HG03066 (cell line): ENCODE results near the gene PI3.
"Not testable (repeated sequence)": the region's sequence is repeated elsewhere in the genome, so short reads cannot be mapped to it uniquely, and the experiment has no call there.

ENCODE experiments used
- ATAC-seq: cut with Tn5 transposase; IDR thresholded peaks from one replicate; pipeline ENCODE4 v1.9.1; 2021; ENCODE audit warnings: low read depth; ENCODE audit not compliant: unreplicated experiment

The PI3 gene

GRCh38 chr20:45174434-45175364 is at the start of gene PI3:
TSS of gene PI3 (plus strand) at chr20:45174902. CDS start at chr20:45174923, 21 bp downstream.
- no peak for ATAC-seq

- ATAC-seq, result no peak
Observed at GRCh38 chr20:45128099-45128498, 46.6 kb upstream of the PI3 start.

- no peak for ATAC-seq
Observed at GRCh38 chr20:45136911-45137310, 37.8 kb upstream of the PI3 start.

GRCh38 chr20:45138561-45139300 is 36.0 kb upstream of the PI3 start:
- ATAC-seq, result no peak

- not testable (repeated sequence) for ATAC-seq
Observed at GRCh38 chr20:45139733-45140375, 34.8 kb upstream of the PI3 start.

GRCh38 chr20:45140836-45141235 is 33.9 kb upstream of the PI3 start:
- ATAC-seq, result no peak

- no peak for ATAC-seq
Observed at GRCh38 chr20:45149062-45149461, 25.6 kb upstream of the PI3 start.

- ATAC-seq, result no peak
Observed at GRCh38 chr20:45152405-45152804, 22.3 kb upstream of the PI3 start.

- ATAC-seq, result no peak
Observed at GRCh38 chr20:45153147-45153546, 21.6 kb upstream of the PI3 start.

- no peak for ATAC-seq
Observed at GRCh38 chr20:45153752-45154151, 20.9 kb upstream of the PI3 start.

- ATAC-seq, result no peak
Observed at GRCh38 chr20:45154183-45154582, 20.5 kb upstream of the PI3 start.

GRCh38 chr20:45154794-45155193 is 19.9 kb upstream of the PI3 start:
- ATAC-seq, result not testable (repeated sequence)

GRCh38 chr20:45156713-45157112 is 18.0 kb upstream of the PI3 start:
- no peak for ATAC-seq

GRCh38 chr20:45157962-45158361 is 16.7 kb upstream of the PI3 start:
- ATAC-seq, result no peak

GRCh38 chr20:45163083-45163803 is 11.5 kb upstream of the PI3 start:
- no peak for ATAC-seq

GRCh38 chr20:45164906-45165305 is 9.8 kb upstream of the PI3 start:
- no peak for ATAC-seq

- no peak for ATAC-seq
Observed at GRCh38 chr20:45173522-45173921, 1.2 kb upstream of the PI3 start.

GRCh38 chr20:45176526-45177267 is 2.0 kb downstream of the PI3 start:
- ATAC-seq, result no peak

GRCh38 chr20:45179166-45179565 is 4.5 kb downstream of the PI3 start:
- ATAC-seq, result no peak

- ATAC-seq, result no peak
Observed at GRCh38 chr20:45181639-45182038, 6.9 kb downstream of the PI3 start.
